GM12878 (cell line): ENCODE measurements around the gene LHFPL2. TPM values are rescaled to one million over a fixed set of nuclear protein-coding genes. Genes with fewer than 3 reads are reported as not detected.
A peak's percentile ranks its signal among the peaks of the same experiment; 100 is the strongest.

ENCODE experiments used
- BACH1 ChIP-seq: fragments of 450-650 bp; IDR thresholded peaks from 2 replicates; pipeline ENCODE4 v1.6.1; 2017; ENCODE audit warnings: mild to moderate bottlenecking, borderline replicate concordance
- BCLAF1 ChIP-seq: fragments of 450-650 bp; IDR thresholded peaks from 2 replicates; pipeline ENCODE4 v1.6.1; 2017; ENCODE audit warnings: antibody characterized with exemption, mild to moderate bottlenecking, moderate library complexity
- BHLHE40 ChIP-seq, 2 experiments: fragments of 450-650 bp in 1 of 2; IDR thresholded peaks; 2 replicates each; pipeline ENCODE4 v1.6.1; 2011 to 2017; ENCODE audit warnings: low read depth in 2 of 2, borderline replicate concordance in 1 of 2, improper control_type of control experiment in 1 of 2, low read length in 1 of 2, mild to moderate bottlenecking in 1 of 2
- CBX3 ChIP-seq: fragments of 200-600 bp; sonication (generic); IDR thresholded peaks from 2 replicates; pipeline ENCODE4 v1.6.1; 2016; ENCODE audit warnings: low read depth, borderline replicate concordance
- CHD4 ChIP-seq: fragments of 200-600 bp; sonication (generic); IDR thresholded peaks from 2 replicates; pipeline ENCODE4 v1.6.1; 2016; ENCODE audit warnings: mild to moderate bottlenecking
- CREM ChIP-seq: IDR thresholded peaks from 2 replicates; pipeline ENCODE4 v1.6.1; 2014; ENCODE audit warnings: antibody characterized with exemption, low read depth
- CTCF ChIP-seq, 3 experiments: IDR thresholded peaks in 2 of 3; conservative IDR thresholded peaks in 1 of 3; 2 replicates each; pipeline ENCODE4 v1.5.1; 2011; ENCODE audit warnings: low read depth in 3 of 3, low read length in 3 of 3, mild to moderate bottlenecking in 3 of 3, control low read depth in 2 of 3, moderate library complexity in 2 of 3, inconsistent platforms in 1 of 3, mixed read lengths in 1 of 3; ENCODE audit not compliant: control insufficient read depth in 2 of 3, insufficient read depth in 1 of 3; ENCODE audit errors: extremely low read depth in 1 of 3
- DPF2 ChIP-seq: fragments of 450-650 bp; IDR thresholded peaks from 2 replicates; pipeline ENCODE4 v1.6.1; 2017; ENCODE audit warnings: mild to moderate bottlenecking
- EZH2 ChIP-seq: IDR thresholded peaks from 2 replicates; pipeline ENCODE4 v1.6.1; 2012; ENCODE audit warnings: low read depth, mild to moderate bottlenecking, control low read depth, inconsistent platforms, low read length, borderline replicate concordance; ENCODE audit not compliant: control insufficient read depth
- GABPA ChIP-seq: IDR thresholded peaks from 2 replicates; pipeline ENCODE4 v1.6.1; 2014; ENCODE audit warnings: antibody characterized with exemption, low read depth, mild to moderate bottlenecking, inconsistent platforms
- IRF4 ChIP-seq: IDR thresholded peaks from 2 replicates; pipeline ENCODE4 v1.6.1; 2011; ENCODE audit warnings: low read depth, low read length
- MLLT1 ChIP-seq: fragments of 450-650 bp; IDR thresholded peaks from 2 replicates; pipeline ENCODE4 v1.6.1; 2016; ENCODE audit warnings: mild to moderate bottlenecking
- MTA2 ChIP-seq: fragments of 450-650 bp; IDR thresholded peaks from 2 replicates; pipeline ENCODE4 v1.6.1; 2016; ENCODE audit warnings: low read depth, mild to moderate bottlenecking, moderate library complexity
- MXI1 ChIP-seq: fragments of 150-350 bp; IDR thresholded peaks from 2 replicates; pipeline ENCODE4 v1.6.1; 2011; ENCODE audit warnings: low read depth, mild to moderate bottlenecking, inconsistent platforms, low read length, improper control_type of control experiment
- MYB ChIP-seq: fragments of 150-350 bp; IDR thresholded peaks from 2 replicates; pipeline ENCODE4 v1.6.1; 2014; ENCODE audit warnings: mild to moderate bottlenecking, low read depth, low read length, borderline replicate concordance
- NKRF ChIP-seq: fragments of 450-650 bp; conservative IDR thresholded peaks from 2 replicates; pipeline ENCODE4 v1.6.1; 2017; ENCODE audit warnings: mild to moderate bottlenecking, moderate library complexity
- NRF1 ChIP-seq: conservative IDR thresholded peaks from 2 replicates; pipeline ENCODE4 v1.6.1; 2011; ENCODE audit warnings: mild to moderate bottlenecking, low read depth, low read length, improper control_type of control experiment
- PAX5 ChIP-seq: IDR thresholded peaks from 2 replicates; pipeline ENCODE4 v1.6.1; 2011; ENCODE audit warnings: low read depth, low read length, borderline replicate concordance
- RAD51 ChIP-seq: fragments of 450-650 bp; IDR thresholded peaks from 2 replicates; pipeline ENCODE4 v1.6.1; 2016; ENCODE audit warnings: moderate library complexity, mild to moderate bottlenecking, inconsistent platforms
- SMAD1 ChIP-seq: fragments of 450-650 bp; IDR thresholded peaks from 2 replicates; pipeline ENCODE4 v1.6.1; 2018; ENCODE audit warnings: mild to moderate bottlenecking, low read depth; ENCODE audit not compliant: partially characterized antibody
- SMC3 ChIP-seq: IDR thresholded peaks from 2 replicates; pipeline ENCODE4 v1.6.1; 2011; ENCODE audit warnings: low read length, improper control_type of control experiment, borderline replicate concordance
- STAT1 ChIP-seq: fragments of 450-650 bp; conservative IDR thresholded peaks from 2 replicates; pipeline ENCODE4 v1.6.1; 2014; ENCODE audit warnings: antibody characterized with exemption, mild to moderate bottlenecking
- YY1 ChIP-seq: IDR thresholded peaks from 2 replicates; pipeline ENCODE4 v1.6.1; 2011; ENCODE audit warnings: low read depth, mild to moderate bottlenecking, low read length
- polyA plus RNA-seq, 11 experiments: library from polyadenylated mRNA; depleted of rRNA in 4 of 11; unstranded in 6 of 11; stranded (reverse) in 5 of 11; fragments of >200 nt; fragmentation: Nextera tagmentation in 4 of 11; fragmentation: Illumina TruSeq in 1 of 11; extraction: Ambion mirVana in 4 of 11; extraction: Trizol in 1 of 11; gene quantifications; 1 replicate in 1 of 11; 2 replicates in 10 of 11; pipeline versions ENCODE4 v1.2.1 to v1.2.3, GENCODE V29; 2011 to 2016; ENCODE audit warnings: inconsistent platforms in 2 of 11, missing spikeins in 2 of 11, low read depth in 1 of 11
- total RNA-seq, 4 experiments: library from RNA; depleted of rRNA in 3 of 4; stranded (reverse); fragments of >200 nt in 3 of 4; fragmentation: Illumina TruSeq in 1 of 4; extraction: Trizol in 1 of 4; gene quantifications; 2 replicates each; pipeline versions ENCODE4 v1.2.1 to v1.2.3, GENCODE V29; 2013 to 2021

Gene LHFPL2
- total and polyA plus RNA-seq, 10 of the 15 experiments (the other 5 are each of a cell fraction or from before 2014, with no cell fraction given), result 4.1 to 21.8 (median 12.5) TPM

- TF ChIP-seq CTCF (IDR thresholded peaks at IDR 0.05 in 2 of 3, conservative IDR thresholded peaks at IDR 0.05 in 1 of 3; ENCODE audit: control insufficient read depth in 2 of 3, extremely low read depth in 1 of 3, insufficient read depth in 1 of 3, low read depth in 3 of 3, low read length in 3 of 3) (peak in 2 of 3 experiments; percentile 7 to 21; a peak in 1 of 6 replicates), CREM (no peak), PAX5 (peak; percentile 5; the same call in 1 of the 2 replicates), MYB (no peak), MXI1 (peak; percentile 25; the same call in 1 of the 2 replicates), DPF2 (peak; percentile 78; the same call in 1 of the 2 replicates), MTA2 (no peak), YY1 (0 out of 2 replicates have a peak, but pooled peaks have one; percentile 5), NKRF (peak; percentile 62; the same call in 1 of the 2 replicates), GABPA (no peak), SMAD1 (no peak), CBX3 (no peak), MLLT1 (0 out of 2 replicates have a peak, but pooled peaks have one; percentile 58), CHD4 (no peak), IRF4 (no peak), BACH1 (peak; percentile 54; the same call in 1 of the 2 replicates), BHLHE40 (IDR thresholded peaks at IDR 0.05; ENCODE audit: borderline replicate concordance in 1 of 2, low read depth in 2 of 2, low read length in 1 of 2) (peak in 1 of 2 experiments; percentile 18; a peak in 2 of 4 replicates), EZH2 (no peak), SMC3 (peak; percentile 13; the same call in 1 of the 2 replicates), STAT1 (no peak), BCLAF1 (no peak), NRF1 (no peak), RAD51 (no peak)
Observed at GRCh38 chr5:78647838-78648358, 674 bp downstream of the LHFPL2 start (continued).
